GM19193 (cell line): Measurements from ENCODE around the gene THAP12.

ENCODE experiments used
- POLR2A ChIP-seq: IDR thresholded peaks from 4 replicates; pipeline ENCODE4 v1.6.1; 2011; ENCODE audit not compliant: insufficient read depth, insufficient read length; ENCODE audit errors: extremely low read depth

Gene THAP12, protein sequence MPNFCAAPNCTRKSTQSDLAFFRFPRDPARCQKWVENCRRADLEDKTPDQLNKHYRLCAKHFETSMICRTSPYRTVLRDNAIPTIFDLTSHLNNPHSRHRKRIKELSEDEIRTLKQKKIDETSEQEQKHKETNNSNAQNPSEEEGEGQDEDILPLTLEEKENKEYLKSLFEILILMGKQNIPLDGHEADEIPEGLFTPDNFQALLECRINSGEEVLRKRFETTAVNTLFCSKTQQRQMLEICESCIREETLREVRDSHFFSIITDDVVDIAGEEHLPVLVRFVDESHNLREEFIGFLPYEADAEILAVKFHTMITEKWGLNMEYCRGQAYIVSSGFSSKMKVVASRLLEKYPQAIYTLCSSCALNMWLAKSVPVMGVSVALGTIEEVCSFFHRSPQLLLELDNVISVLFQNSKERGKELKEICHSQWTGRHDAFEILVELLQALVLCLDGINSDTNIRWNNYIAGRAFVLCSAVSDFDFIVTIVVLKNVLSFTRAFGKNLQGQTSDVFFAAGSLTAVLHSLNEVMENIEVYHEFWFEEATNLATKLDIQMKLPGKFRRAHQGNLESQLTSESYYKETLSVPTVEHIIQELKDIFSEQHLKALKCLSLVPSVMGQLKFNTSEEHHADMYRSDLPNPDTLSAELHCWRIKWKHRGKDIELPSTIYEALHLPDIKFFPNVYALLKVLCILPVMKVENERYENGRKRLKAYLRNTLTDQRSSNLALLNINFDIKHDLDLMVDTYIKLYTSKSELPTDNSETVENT

DNA sequence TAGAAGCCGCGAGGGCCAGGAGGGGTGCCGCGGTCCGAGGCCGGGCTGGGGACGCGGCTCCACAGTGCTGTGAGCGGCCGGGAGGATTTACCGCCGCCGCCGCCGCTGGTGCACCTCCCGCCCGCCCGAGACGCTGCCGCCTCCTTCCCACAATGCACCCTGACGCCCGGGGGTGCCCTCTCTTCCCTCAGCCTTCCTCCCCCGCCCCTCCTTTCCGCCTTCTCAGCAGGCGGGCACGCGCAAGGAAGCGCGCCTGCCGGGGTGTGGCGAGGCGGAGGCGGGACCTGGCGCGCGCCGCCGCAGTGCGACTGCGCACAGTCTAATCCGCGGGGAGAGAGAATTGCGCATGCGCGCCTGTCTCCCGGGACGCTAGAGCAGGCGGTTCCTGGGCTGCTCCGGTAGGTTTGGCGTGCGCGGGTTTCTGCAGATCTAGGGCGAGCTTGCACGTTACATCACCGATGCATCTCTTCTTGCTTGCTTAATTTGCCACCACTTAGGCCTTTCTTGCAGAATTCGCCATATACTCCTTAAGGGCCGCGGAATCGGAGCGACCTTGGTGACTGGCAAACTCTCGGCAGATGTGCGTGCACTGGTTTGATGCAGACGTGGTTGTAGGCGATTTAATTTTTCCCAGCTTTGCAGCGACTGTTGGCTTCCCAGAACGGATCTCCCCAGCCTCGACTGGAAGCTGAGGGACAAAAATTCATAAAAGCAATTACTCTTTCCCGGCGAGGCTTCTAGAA lies at the start of gene THAP12, which contains the start of gene GVQW3:
Gene THAP12, minus strand, starts transcription at position 156 of the 743 bp plus-strand sequence. CDS start 296 bp downstream, outside the sequence.
Gene GVQW3, plus strand, starts transcription at position 347 of the 743 bp plus-strand sequence. CDS start 506 bp downstream, outside the sequence.
- peak; percentile 63 for TF ChIP-seq POLR2A

- TF ChIP-seq POLR2A: no peak
These were observed 45.7 kb upstream of the THAP12 start for GRCh38 chr11:76426660-76427059.

DNA sequence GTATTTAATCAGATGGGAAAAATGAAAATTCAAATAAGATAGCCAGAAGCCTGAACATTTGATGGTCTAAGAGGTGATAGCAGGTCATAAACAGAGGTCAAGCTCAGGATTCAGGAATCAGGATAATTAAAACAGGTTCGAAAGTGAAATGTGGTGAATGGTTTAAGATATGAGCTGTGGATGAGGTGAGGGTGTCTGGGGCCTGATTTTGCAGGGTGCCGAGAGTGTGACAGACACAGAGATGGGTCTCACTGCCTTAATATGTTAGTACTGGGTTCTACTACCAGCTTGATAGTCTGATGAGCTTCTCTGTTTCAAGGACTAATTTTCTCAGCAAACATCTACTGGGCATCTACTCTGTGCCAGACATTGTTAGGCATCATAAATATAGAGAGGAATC lies 44.0 kb upstream of the THAP12 start:
- no peak for TF ChIP-seq POLR2A

DNA sequence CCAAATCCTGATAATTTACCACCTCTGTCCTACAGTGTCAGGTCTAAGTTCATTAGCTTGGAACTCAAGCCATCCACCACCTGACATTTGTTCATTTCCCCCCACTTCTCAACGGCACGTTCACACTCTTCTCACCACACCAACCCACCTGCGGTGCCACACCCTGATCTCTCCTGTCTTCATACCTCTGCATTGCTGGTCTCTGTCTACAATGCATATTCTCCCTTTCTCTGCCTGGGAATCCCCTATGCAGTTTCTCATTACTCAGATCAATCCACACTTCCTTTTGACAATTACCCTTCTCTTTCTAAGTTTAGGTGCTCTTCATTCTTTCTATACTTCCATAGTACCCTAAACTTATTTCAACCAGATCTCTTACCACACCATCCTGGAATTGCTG lies 43.4 kb upstream of the THAP12 start:
- TF ChIP-seq POLR2A: no peak

DNA sequence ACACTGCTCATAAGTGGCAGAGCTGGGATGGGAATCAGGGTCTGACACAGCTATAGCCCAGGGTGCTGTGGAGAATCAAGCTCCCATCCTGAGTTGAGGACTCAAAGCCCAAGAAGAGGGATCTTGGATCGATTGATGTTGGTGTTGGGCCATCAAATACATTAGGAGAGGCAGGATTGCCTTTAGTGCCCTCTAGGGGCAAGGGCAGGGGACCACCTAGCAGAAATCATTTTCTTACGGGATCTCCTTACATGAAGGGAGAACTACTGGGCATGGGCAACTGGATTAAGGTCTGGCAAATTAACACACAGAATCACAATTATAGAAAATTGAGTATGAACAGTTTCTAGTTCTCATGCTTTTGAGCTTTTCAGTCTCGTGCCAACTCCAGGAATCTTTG lies 39.0 kb upstream of the THAP12 start:
- no peak for TF ChIP-seq POLR2A

DNA sequence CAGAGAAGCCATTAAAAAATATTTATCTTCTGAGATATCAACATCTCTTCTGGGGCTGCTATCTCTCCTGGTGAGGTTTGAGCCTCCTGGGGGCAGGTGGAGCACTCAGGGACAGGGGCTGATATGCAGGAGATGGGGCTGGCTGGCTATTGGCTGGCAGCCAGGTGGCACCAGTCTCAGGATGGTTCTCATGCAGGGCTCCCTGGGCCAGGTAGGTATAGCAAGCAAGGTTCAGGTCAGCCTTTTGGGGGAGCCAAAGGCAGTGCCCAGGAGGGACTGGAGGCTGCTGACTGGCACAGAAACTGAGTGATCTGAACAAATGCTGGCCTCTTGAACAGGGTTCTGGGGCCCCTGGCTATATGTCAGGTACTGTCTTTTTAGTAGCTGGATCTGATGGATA lies 34.1 kb upstream of the THAP12 start:
- TF ChIP-seq POLR2A: no peak

DNA sequence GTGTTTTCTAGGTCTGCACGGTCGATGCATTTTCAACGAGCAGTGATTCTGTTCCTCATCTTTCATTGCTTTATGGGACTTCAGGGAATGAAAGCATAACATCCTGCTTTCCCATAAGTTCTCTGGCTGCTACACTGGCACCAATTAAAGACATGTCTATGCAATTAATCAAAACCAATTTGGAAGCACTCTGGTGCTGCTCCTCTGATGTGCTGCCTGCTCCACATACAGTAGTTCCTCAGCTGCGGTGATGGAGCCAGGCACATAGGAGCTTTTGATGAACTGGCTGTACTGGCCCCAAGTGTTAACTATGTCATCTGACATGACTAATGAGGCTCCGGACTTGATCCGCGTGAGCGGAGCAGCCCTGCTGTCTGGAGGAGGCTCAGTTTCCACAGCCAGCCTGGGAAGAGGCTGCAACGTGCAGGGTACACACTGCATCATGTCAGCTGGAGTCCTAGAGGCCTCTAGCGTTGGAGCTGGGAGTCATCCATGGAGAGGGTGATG lies 30.0 kb upstream of the THAP12 start:
- TF ChIP-seq POLR2A: no peak

- no peak for TF ChIP-seq POLR2A
These were observed 27.4 kb upstream of the THAP12 start for GRCh38 chr11:76408171-76408965.

DNA sequence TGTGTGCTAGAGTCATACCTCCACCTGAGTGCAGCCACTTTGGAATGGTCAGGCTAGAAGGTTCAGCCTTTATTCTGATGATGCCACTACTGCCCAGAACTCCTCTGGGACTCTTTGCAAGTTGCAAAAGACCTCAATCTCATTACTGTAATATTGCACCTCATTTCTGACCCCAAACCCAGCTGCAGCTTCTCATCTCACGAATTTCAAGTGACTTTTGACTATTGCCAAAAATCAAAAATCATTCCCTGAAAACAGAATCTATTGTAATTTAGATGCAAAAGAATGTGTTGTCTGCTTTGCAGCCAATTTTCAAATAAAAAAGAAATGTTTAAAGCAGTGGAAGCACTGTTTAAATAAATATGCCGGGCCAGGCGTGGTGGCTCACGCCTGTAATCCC lies 25.4 kb upstream of the THAP12 start:
- TF ChIP-seq POLR2A: no peak

GRCh38 chr11:76400967-76401366 lies 20.0 kb upstream of the THAP12 start:
- no peak for TF ChIP-seq POLR2A

DNA sequence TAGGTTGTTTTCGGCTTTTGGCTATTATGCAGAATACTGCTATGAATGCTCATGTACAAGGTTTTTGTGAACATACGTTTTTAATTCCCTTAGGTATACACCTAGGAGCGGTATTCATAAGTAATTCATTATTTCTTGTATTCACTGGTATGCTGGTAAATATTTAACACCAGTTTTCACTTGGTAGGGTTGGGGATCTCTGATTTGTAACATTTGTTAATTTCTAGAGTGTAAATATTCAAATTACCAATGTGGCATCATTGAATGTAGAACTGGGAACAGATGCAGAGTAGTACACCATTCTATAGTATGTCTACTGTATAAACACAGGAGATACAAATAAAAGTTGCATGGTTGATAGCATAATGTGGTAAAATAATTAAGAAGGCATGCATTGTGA lies 16.5 kb upstream of the THAP12 start:
- no peak for TF ChIP-seq POLR2A

GRCh38 chr11:76395296-76395695 lies 14.4 kb upstream of the THAP12 start:
- no peak for TF ChIP-seq POLR2A

- TF ChIP-seq POLR2A: no peak
These were observed 13.5 kb upstream of the THAP12 start for GRCh38 chr11:76394411-76394810.

GRCh38 chr11:76392870-76393269 lies 11.9 kb upstream of the THAP12 start:
- no peak for TF ChIP-seq POLR2A

DNA sequence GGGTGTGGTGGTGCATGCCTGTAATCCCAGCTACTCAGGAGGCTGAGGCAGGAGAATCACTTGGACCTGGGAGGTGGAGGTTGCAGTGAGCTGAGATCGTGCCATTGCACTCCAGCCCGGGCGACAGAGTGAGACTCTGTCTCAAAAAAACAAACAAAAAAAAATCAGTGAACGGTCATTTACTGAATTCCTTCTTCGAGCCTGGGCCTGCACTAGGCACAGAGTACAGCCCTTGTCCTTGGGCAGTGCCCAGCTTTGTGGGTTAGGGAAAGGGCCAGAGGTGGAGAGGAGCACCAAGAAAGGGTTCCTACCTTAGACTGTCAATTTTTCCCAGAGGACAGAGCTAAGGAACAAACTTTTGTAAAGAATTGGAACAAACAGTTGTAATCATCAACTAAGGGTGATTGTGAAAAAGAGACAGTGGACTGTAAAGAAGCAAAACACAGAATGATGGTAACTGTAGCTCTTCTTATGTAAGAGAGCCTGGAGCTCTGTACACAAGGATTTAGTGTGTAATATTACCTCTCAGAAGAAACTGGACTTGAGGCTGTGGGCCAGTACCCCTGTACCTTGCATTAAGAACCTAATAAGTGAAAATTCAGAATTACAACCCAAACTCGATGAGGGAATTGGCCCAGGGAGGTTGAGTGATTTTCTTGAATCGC lies 11.0 kb upstream of the THAP12 start:
- TF ChIP-seq POLR2A: no peak

- TF ChIP-seq POLR2A: no peak
These were observed 10.1 kb upstream of the THAP12 start for GRCh38 chr11:76391021-76391420.
